Measurements from ENCODE around the gene EIF4E1B.

GRCh38 chr5:176606032-176606431 lies 24.4 kb upstream of the EIF4E1B start:
- no peak for TF ChIP-seq CTCF (conservative IDR thresholded peaks at IDR 0.05 in 1 of 2, IDR thresholded peaks at IDR 0.05 in 1 of 2; ENCODE audit: extremely low read depth in 1 of 2, insufficient read depth in 1 of 2, low read depth in 1 of 2, low read length in 2 of 2)
- no peak for TF ChIP-seq EZH2 (IDR thresholded peaks at IDR 0.05; ENCODE audit: borderline replicate concordance, low read length)
